ENCODE results near the gene DENND4A.

Gene DENND4A

GRCh38 chr15:65789759-65790425 lies 2.2 kb downstream of the DENND4A start:
- H3K4me1 ChIP-seq (ENCODE audit: control insufficient read depth in 1 of 2, insufficient read depth in 1 of 2, low read depth in 1 of 2, low read length in 1 of 2) = peaks cover 48 to 56% of the 10 kb centered on the region in 2 experiments
- no peaks in the 10 kb centered on the region for H3K9me3 ChIP-seq
- peak overlapping the region in 1 of 2 experiments; percentile 86 for H3K4me3 ChIP-seq (ENCODE audit: low read depth in 1 of 2, low read length in 1 of 2)
- H3K36me3 ChIP-seq = no peaks in the 10 kb centered on the region
- no peak for TF ChIP-seq CTCF (IDR thresholded peaks at IDR 0.05)
- no peaks in the 10 kb centered on the region for H3K27me3 ChIP-seq
- H3K27ac ChIP-seq = peak overlapping the region; percentile 94

GRCh38 chr15:65789105-65789504 lies 3.0 kb downstream of the DENND4A start:
- Histone ChIP-seq H3K9me3 (no peaks in the 10 kb centered on the region), H3K27me3 (no peaks in the 10 kb centered on the region), H3K36me3 (no peaks in the 10 kb centered on the region), H3K27ac (peak overlapping the region; percentile 16), H3K4me1 (ENCODE audit: control insufficient read depth in 1 of 2, insufficient read depth in 1 of 2, low read depth in 1 of 2, low read length in 1 of 2) (peaks cover 48 to 56% of the 10 kb centered on the region in 2 experiments), H3K4me3 (ENCODE audit: low read depth in 1 of 2, low read length in 1 of 2) (no peak overlapping the region)
- TF ChIP-seq CTCF (IDR thresholded peaks at IDR 0.05) = no peak

GRCh38 chr15:65787260-65787659 lies 4.8 kb downstream of the DENND4A start:
- Histone ChIP-seq H3K9me3 (no peaks in the 10 kb centered on the region), H3K4me1 (ENCODE audit: control insufficient read depth in 1 of 2, insufficient read depth in 1 of 2, low read depth in 1 of 2, low read length in 1 of 2) (peaks cover 39 to 45% of the 10 kb centered on the region in 2 experiments), H3K36me3 (no peaks in the 10 kb centered on the region), H3K4me3 (ENCODE audit: low read depth in 1 of 2, low read length in 1 of 2) (peak overlapping the region; percentile 25 to 40), H3K27ac (peak overlapping the region; percentile 90), H3K27me3 (no peaks in the 10 kb centered on the region)
- no peak for TF ChIP-seq CTCF (IDR thresholded peaks at IDR 0.05)

GRCh38 chr15:65785151-65785550 lies 6.9 kb downstream of the DENND4A start:
- TF ChIP-seq CTCF (IDR thresholded peaks at IDR 0.05) = no peak
- Histone ChIP-seq H3K27ac (no peak overlapping the region), H3K4me1 (ENCODE audit: control insufficient read depth in 1 of 2, insufficient read depth in 1 of 2, low read depth in 1 of 2, low read length in 1 of 2) (peaks cover 28 to 34% of the 10 kb centered on the region in 2 experiments)

GRCh38 chr15:65783872-65784271 lies 8.2 kb downstream of the DENND4A start:
- TF ChIP-seq CTCF (IDR thresholded peaks at IDR 0.05) = no peak
- Histone ChIP-seq H3K4me1 (ENCODE audit: control insufficient read depth in 1 of 2, insufficient read depth in 1 of 2, low read depth in 1 of 2, low read length in 1 of 2) (peaks cover 20 to 27% of the 10 kb centered on the region in 2 experiments), H3K4me3 (ENCODE audit: low read depth in 1 of 2, low read length in 1 of 2) (no peak overlapping the region), H3K36me3 (no peaks in the 10 kb centered on the region), H3K9me3 (no peaks in the 10 kb centered on the region), H3K27ac (no peak overlapping the region), H3K27me3 (no peaks in the 10 kb centered on the region)

More at GRCh38 chr15:65785151-65785550, 6.9 kb downstream of the DENND4A start:
- no peaks in the 10 kb centered on the region for H3K9me3 ChIP-seq
- H3K4me3 ChIP-seq (ENCODE audit: low read depth in 1 of 2, low read length in 1 of 2) = no peak overlapping the region
- no peaks in the 10 kb centered on the region for H3K36me3 ChIP-seq
- H3K27me3 ChIP-seq = no peaks in the 10 kb centered on the region
